HAP-1 (cell line): Measurements from ENCODE around the gene LYST.

Experiments
- DNase-seq, 2 experiments: peaks; one replicate each; pipeline ENCODE4 v3.0.0-alpha.2; 2016 to 2020; ENCODE audit warnings: low spot score in 2 of 2
- H3K27me3 ChIP-seq: fragments of 250-450 bp; sonication (Bioruptor Pico); 2 replicates; pipeline ENCODE4 v1.5.1; 2020; ENCODE audit warnings: low read depth, mild to moderate bottlenecking, moderate library complexity
- H3K36me3 ChIP-seq: fragments of 250-450 bp; sonication (Bioruptor Pico); replicated peaks from 2 replicates; pipeline ENCODE4 v1.5.1; 2020; ENCODE audit warnings: mild to moderate bottlenecking
- H3K4me1 ChIP-seq: fragments of 250-450 bp; sonication (Bioruptor Pico); 2 replicates; pipeline ENCODE4 v1.5.1; 2020; ENCODE audit warnings: mild to moderate bottlenecking
- H3K4me3 ChIP-seq: fragments of 250-450 bp; sonication (Bioruptor Pico); 2 replicates; pipeline ENCODE4 v1.5.1; 2020; ENCODE audit warnings: mild to moderate bottlenecking, moderate library complexity
- H3K9me3 ChIP-seq: fragments of 250-450 bp; sonication (Bioruptor Pico); 2 replicates; pipeline ENCODE4 v1.5.1; 2020; ENCODE audit warnings: mild to moderate bottlenecking, moderate library complexity
- in situ Hi-C: fragments of 300-500 bp; cut with MboI; formaldehyde crosslinking; loops from 3 replicates; pipeline ENCODE4 v1.14.3; 2020; ENCODE audit warnings: low sequenced_read_pairs, inconsistent platforms, mixed read lengths

The LYST gene

GRCh38 chr1:235902677-235903542 lies 36.2 kb upstream of the LYST start:
- no peaks in the 10 kb centered on the region for H3K9me3 ChIP-seq
- no peaks in the 10 kb centered on the region for H3K27me3 ChIP-seq
- H3K36me3 ChIP-seq: no peaks in the 10 kb centered on the region
- H3K4me1 ChIP-seq: peaks cover 4% of the 10 kb centered on the region; the same call in 1 of the 2 replicates
- in situ Hi-C loops: no loop called here
- no peak overlapping the region for H3K4me3 ChIP-seq
- no peak for DNase-seq

GRCh38 chr1:235901461-235901860 lies 34.8 kb upstream of the LYST start:
- DNase-seq: no peak
- in situ Hi-C loops: no loop called here
- Histone ChIP-seq H3K4me3 (no peak overlapping the region), H3K9me3 (no peaks in the 10 kb centered on the region), H3K4me1 (no peaks in the 10 kb centered on the region; the same call in 1 of the 2 replicates), H3K36me3 (no peaks in the 10 kb centered on the region), H3K27me3 (no peaks in the 10 kb centered on the region)

GRCh38 chr1:235898126-235898525 lies 31.4 kb upstream of the LYST start:
- no peaks in the 10 kb centered on the region for H3K4me1 ChIP-seq
- H3K27me3 ChIP-seq: no peaks in the 10 kb centered on the region
- no peaks in the 10 kb centered on the region for H3K36me3 ChIP-seq
- H3K4me3 ChIP-seq: no peak overlapping the region
- no peak for DNase-seq
- in situ Hi-C loops: no loop called here
- H3K9me3 ChIP-seq: no peaks in the 10 kb centered on the region

GRCh38 chr1:235893840-235894239 lies 27.1 kb upstream of the LYST start:
- Histone ChIP-seq H3K9me3 (no peaks in the 10 kb centered on the region), H3K36me3 (no peaks in the 10 kb centered on the region), H3K4me1 (no peaks in the 10 kb centered on the region), H3K4me3 (no peak overlapping the region), H3K27me3 (no peaks in the 10 kb centered on the region)
- in situ Hi-C loops: no loop called here
- no peak for DNase-seq

GRCh38 chr1:235892734-235893413 lies 26.2 kb upstream of the LYST start:
- DNase-seq: no peak
- no peaks in the 10 kb centered on the region for H3K4me1 ChIP-seq
- H3K4me3 ChIP-seq: no peak overlapping the region
- H3K9me3 ChIP-seq: no peaks in the 10 kb centered on the region
- in situ Hi-C loops: no loop called here
- no peaks in the 10 kb centered on the region for H3K27me3 ChIP-seq
- H3K36me3 ChIP-seq: no peaks in the 10 kb centered on the region

- H3K27me3 ChIP-seq: no peaks in the 10 kb centered on the region
- H3K4me3 ChIP-seq: no peak overlapping the region
- in situ Hi-C loops: no loop called here
- no peaks in the 10 kb centered on the region for H3K9me3 ChIP-seq
- H3K4me1 ChIP-seq: no peaks in the 10 kb centered on the region
- H3K36me3 ChIP-seq: no peaks in the 10 kb centered on the region
- DNase-seq: no peak
Observed at GRCh38 chr1:235892202-235892601, 25.5 kb upstream of the LYST start.

GRCh38 chr1:235888119-235888643 lies 21.5 kb upstream of the LYST start:
- Histone ChIP-seq H3K4me1 (no peaks in the 10 kb centered on the region), H3K9me3 (no peaks in the 10 kb centered on the region), H3K36me3 (no peaks in the 10 kb centered on the region), H3K4me3 (no peak overlapping the region), H3K27me3 (no peaks in the 10 kb centered on the region)
- no peak for DNase-seq
- in situ Hi-C loops: no loop called here

GRCh38 chr1:235887676-235888075 lies 21.0 kb upstream of the LYST start:
- in situ Hi-C loops: no loop called here
- Histone ChIP-seq H3K9me3 (no peaks in the 10 kb centered on the region), H3K4me1 (no peaks in the 10 kb centered on the region), H3K4me3 (no peak overlapping the region), H3K27me3 (no peaks in the 10 kb centered on the region), H3K36me3 (no peaks in the 10 kb centered on the region)
- no peak for DNase-seq

GRCh38 chr1:235885655-235886262 lies 19.1 kb upstream of the LYST start:
- H3K4me1 ChIP-seq: no peaks in the 10 kb centered on the region
- no peak overlapping the region for H3K4me3 ChIP-seq
- no peaks in the 10 kb centered on the region for H3K9me3 ChIP-seq
- no peaks in the 10 kb centered on the region for H3K36me3 ChIP-seq
- no peak for DNase-seq
- in situ Hi-C loops: no loop called here
- no peaks in the 10 kb centered on the region for H3K27me3 ChIP-seq

GRCh38 chr1:235883261-235883927 lies 16.7 kb upstream of the LYST start:
- no peaks in the 10 kb centered on the region for H3K4me1 ChIP-seq
- DNase-seq: no peak
- no peak overlapping the region for H3K4me3 ChIP-seq
- no peaks in the 10 kb centered on the region for H3K36me3 ChIP-seq
- H3K27me3 ChIP-seq: 0 out of 2 replicates have a peak, but pooled peaks cover 2% of the 10 kb centered on the region
- in situ Hi-C loops: no loop called here
- H3K9me3 ChIP-seq: no peaks in the 10 kb centered on the region

- H3K4me3 ChIP-seq: no peak overlapping the region
- H3K4me1 ChIP-seq: no peaks in the 10 kb centered on the region
- H3K9me3 ChIP-seq: no peaks in the 10 kb centered on the region
- 0 out of 2 replicates have a peak, but pooled peaks cover 2% of the 10 kb centered on the region for H3K27me3 ChIP-seq
- DNase-seq: no peak
- H3K36me3 ChIP-seq: no peaks in the 10 kb centered on the region
- in situ Hi-C loops: no loop called here
Observed at GRCh38 chr1:235882816-235883215, 16.1 kb upstream of the LYST start.

- in situ Hi-C loops: no loop called here
- no peaks in the 10 kb centered on the region for H3K4me1 ChIP-seq
- no peaks in the 10 kb centered on the region for H3K36me3 ChIP-seq
- 0 out of 2 replicates have a peak, but pooled peaks cover 2% of the 10 kb centered on the region for H3K27me3 ChIP-seq
- DNase-seq: no peak
- no peaks in the 10 kb centered on the region for H3K9me3 ChIP-seq
- no peak overlapping the region for H3K4me3 ChIP-seq
Observed at GRCh38 chr1:235881930-235882700, 15.4 kb upstream of the LYST start.
